SK-N-SH treated with all-trans-retinoic acid at 6 μM for 48 hours (cell line): ENCODE data around the gene HMX2.

ENCODE experiments used
- ATAC-seq: fragments of 200-7000 bp; cut with Tn5 transposase; 3 replicates; pipeline ENCODE4 v1.9.1; 2020; ENCODE audit warnings: mild to moderate bottlenecking, moderate library complexity
- ARNTL ChIP-seq: fragments of 450-650 bp; formaldehyde crosslinking; IDR thresholded peaks from 2 replicates; pipeline ENCODE4 v1.5.0; 2020; ENCODE audit warnings: low read depth, mild to moderate bottlenecking, moderate library complexity, borderline replicate concordance
- CSDC2 ChIP-seq: fragments of 250-450 bp; sonication (Bioruptor Pico); IDR thresholded peaks from 2 replicates; pipeline ENCODE4 v1.5.0; 2020; ENCODE audit warnings: mild to moderate bottlenecking, moderate library complexity
- ISL1 ChIP-seq: fragments of 250-450 bp; sonication (Bioruptor Pico); IDR thresholded peaks from 2 replicates; pipeline ENCODE4 v2.1.2; 2022; ENCODE audit warnings: mild to moderate bottlenecking, moderate library complexity
- OSR1 ChIP-seq: fragments of 250-450 bp; sonication (Bioruptor Pico); IDR thresholded peaks from 2 replicates; pipeline ENCODE4 v1.8.0; 2022; ENCODE audit warnings: moderate library complexity, mild to moderate bottlenecking, inconsistent platforms
- RARB ChIP-seq: fragments of 250-450 bp; sonication (Bioruptor Pico); IDR thresholded peaks from 2 replicates; pipeline ENCODE4 v1.8.0; 2021; ENCODE audit warnings: mild to moderate bottlenecking, moderate library complexity
- SNAI2 ChIP-seq: fragments of 250-450 bp; sonication (Bioruptor Pico); IDR thresholded peaks from 2 replicates; pipeline ENCODE4 v1.5.0; 2020; ENCODE audit warnings: mild to moderate bottlenecking, moderate library complexity
- TCF4 ChIP-seq: fragments of 250-450 bp; sonication (Bioruptor Pico); IDR thresholded peaks from 2 replicates; pipeline ENCODE4 v1.8.0; 2021; ENCODE audit warnings: mild to moderate bottlenecking, moderate library complexity, borderline replicate concordance
- TOX ChIP-seq: fragments of 250-450 bp; sonication (Bioruptor Pico); IDR thresholded peaks from 2 replicates; pipeline ENCODE4 v1.8.0; 2021; ENCODE audit warnings: mild to moderate bottlenecking, moderate library complexity, borderline replicate concordance
- ZFP30 ChIP-seq: fragments of 450-650 bp; formaldehyde crosslinking; IDR thresholded peaks from 2 replicates; pipeline ENCODE4 v1.5.0; 2022; ENCODE audit warnings: mild to moderate bottlenecking, moderate library complexity
- ZNF565 ChIP-seq: fragments of 450-650 bp; formaldehyde crosslinking; conservative IDR thresholded peaks from 2 replicates; pipeline ENCODE4 v1.5.0; 2020; ENCODE audit warnings: low read depth, mild to moderate bottlenecking, moderate library complexity
- ZNF70 ChIP-seq: fragments of 450-650 bp; formaldehyde crosslinking; IDR thresholded peaks from 2 replicates; pipeline ENCODE4 v1.5.0; 2020; ENCODE audit warnings: mild to moderate bottlenecking, moderate library complexity
- ZNF8 ChIP-seq: fragments of 450-650 bp; formaldehyde crosslinking; IDR thresholded peaks from 2 replicates; pipeline ENCODE4 v1.5.0; 2020; ENCODE audit warnings: mild to moderate bottlenecking, moderate library complexity
- TF ChIP-seq, protein P1 (sequence below): fragments of 250-450 bp; sonication (Bioruptor Pico); IDR thresholded peaks from 2 replicates; pipeline ENCODE4 v1.8.0; 2021; ENCODE audit warnings: low read depth, mild to moderate bottlenecking, moderate library complexity, borderline replicate concordance
- TF ChIP-seq, protein P2 (sequence below): fragments of 250-450 bp; sonication (Bioruptor Pico); IDR thresholded peaks from 2 replicates; pipeline ENCODE4 v1.5.0; 2020; ENCODE audit warnings: mild to moderate bottlenecking, moderate library complexity
- TF ChIP-seq, protein P3 (sequence below): fragments of 250-450 bp; sonication (Bioruptor Pico); IDR thresholded peaks from 2 replicates; pipeline ENCODE4 v1.5.1; 2020; ENCODE audit warnings: low read depth, mild to moderate bottlenecking, moderate library complexity
- TF ChIP-seq, protein P4 (sequence below): fragments of 250-450 bp; sonication (Bioruptor Pico); IDR thresholded peaks from 2 replicates; pipeline ENCODE4 v1.5.1; 2021; ENCODE audit warnings: mild to moderate bottlenecking, moderate library complexity
- TF ChIP-seq, protein P5 (sequence below): fragments of 250-450 bp; sonication (Bioruptor Pico); IDR thresholded peaks from 2 replicates; pipeline ENCODE4 v1.8.0; 2020; ENCODE audit warnings: mild to moderate bottlenecking, moderate library complexity, borderline replicate concordance

The HMX2 gene, protein sequence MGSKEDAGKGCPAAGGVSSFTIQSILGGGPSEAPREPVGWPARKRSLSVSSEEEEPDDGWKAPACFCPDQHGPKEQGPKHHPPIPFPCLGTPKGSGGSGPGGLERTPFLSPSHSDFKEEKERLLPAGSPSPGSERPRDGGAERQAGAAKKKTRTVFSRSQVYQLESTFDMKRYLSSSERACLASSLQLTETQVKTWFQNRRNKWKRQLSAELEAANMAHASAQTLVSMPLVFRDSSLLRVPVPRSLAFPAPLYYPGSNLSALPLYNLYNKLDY

DNA sequence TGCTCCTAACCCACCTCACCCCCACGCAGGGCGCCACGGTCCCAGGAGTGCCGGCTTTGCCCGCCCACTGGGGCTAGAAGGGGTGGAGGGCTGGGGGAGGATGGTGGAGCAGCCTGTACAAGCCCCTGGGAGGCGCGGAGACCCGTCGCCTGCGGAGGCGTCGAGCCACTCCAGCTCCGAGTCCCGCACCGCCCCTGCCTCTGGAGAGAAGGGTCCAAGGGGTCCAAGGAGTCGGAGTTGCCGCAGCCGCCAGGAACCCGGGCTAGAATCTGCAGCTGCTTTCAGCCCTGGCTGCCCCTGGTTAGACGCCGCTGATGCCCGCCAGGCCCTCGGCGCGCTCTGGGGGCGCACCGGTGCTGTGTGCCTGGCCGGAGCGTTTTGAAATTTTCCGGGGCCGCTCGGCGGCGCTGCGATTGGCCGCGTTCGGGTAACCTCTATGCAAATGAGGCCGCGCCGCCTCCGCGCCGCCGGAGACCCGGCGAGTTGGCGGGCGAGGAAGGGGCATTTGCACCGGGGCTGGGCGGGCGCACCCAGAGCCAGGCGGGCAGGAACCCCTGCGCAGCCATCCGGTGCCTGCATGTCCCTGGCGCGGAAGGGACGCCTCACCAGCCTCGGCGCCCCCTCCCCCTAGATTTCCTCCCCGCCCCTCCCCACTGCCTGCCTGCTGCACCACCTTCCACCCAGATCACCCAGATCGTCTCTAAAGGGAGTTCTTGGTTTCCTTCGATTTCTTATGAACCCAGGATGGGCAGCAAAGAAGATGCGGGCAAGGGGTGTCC lies at the start of gene HMX2:
TSS of gene HMX2 (plus strand) at position 502 of the 779 bp plus-strand sequence. CDS start at position 745, 243 bp downstream.
- no peak for ATAC-seq

DNA sequence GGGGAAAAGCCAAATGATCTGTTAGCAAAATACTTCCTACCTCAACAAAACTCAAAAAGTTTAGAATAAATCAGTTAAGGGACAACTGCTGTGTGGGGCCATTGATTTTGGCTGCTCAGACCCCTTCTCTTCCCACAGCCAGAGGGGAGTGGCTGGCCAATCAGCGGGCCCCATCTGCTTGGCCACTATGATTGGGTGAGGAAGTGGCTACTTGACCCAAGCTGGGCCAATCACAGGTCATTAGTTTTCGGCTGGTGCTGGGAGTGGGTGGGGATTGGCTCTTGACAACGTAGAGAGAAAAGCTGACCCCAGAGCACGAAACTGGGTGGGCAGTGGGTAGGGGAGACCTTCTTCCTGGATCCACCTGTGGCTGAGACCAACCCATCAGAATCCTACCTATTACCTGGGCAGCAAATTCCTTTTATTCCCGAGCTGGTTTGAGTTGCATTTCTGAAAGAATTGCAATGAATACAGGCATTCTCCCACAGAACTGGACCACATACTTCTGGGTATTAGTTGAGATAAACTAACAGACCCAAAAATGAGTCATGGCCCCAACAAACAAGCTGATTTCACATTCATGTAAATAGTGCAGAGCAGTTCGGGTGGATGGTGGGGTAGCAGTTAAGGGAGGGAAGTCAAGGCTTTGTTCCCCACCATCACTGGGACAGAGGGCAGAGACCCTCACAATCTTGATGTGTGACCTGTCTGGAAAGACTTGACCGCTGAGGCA lies 47.7 kb upstream of the HMX2 start:
- no peak for ATAC-seq
- TF ChIP-seq TOX (CRISPR knock-in tag) = no peak
- no peak for TF ChIP-seq ARNTL

More for the DNA sequence above, at the start of gene HMX2:
- TF ChIP-seq, protein P1, sequence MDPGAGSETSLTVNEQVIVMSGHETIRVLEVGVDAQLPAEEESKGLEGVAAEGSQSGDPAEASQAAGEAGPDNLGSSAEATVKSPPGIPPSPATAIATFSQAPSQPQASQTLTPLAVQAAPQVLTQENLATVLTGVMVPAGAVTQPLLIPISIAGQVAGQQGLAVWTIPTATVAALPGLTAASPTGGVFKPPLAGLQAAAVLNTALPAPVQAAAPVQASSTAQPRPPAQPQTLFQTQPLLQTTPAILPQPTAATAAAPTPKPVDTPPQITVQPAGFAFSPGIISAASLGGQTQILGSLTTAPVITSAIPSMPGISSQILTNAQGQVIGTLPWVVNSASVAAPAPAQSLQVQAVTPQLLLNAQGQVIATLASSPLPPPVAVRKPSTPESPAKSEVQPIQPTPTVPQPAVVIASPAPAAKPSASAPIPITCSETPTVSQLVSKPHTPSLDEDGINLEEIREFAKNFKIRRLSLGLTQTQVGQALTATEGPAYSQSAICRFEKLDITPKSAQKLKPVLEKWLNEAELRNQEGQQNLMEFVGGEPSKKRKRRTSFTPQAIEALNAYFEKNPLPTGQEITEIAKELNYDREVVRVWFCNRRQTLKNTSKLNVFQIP (CRISPR knock-in tag) = no peak
- no peak for TF ChIP-seq ZNF8 (CRISPR knock-in tag)

DNA sequence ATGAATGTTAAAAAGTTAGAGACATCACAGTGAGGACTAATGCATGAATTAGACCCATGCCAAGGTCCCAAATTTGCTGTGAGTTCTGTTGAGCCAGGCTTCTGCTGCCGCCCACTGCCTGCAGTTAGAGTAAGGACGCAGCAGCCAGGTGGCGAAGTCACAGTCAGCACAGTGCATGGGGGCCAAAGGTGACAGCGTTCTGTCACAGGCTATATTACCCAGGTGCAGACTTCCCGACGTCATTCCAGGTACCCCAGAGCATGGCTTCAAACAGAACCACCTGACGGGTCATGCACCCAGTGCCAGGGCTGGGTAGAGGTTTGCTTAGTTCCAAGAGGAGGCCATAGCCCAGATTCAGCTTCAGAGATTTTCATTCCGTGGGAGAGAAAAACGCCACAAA lies 46.1 kb upstream of the HMX2 start:
- TF ChIP-seq ISL1 (CRISPR knock-in tag) (no peak), OSR1 (no peak), ZNF70 (CRISPR knock-in tag) (no peak), ZNF8 (CRISPR knock-in tag) (no peak), CSDC2 (CRISPR knock-in tag) (no peak), TCF4 (CRISPR knock-in tag) (no peak), RARB (no peak), ZFP30 (no peak), SNAI2 (CRISPR knock-in tag) (no peak)
- TF ChIP-seq, protein P2, sequence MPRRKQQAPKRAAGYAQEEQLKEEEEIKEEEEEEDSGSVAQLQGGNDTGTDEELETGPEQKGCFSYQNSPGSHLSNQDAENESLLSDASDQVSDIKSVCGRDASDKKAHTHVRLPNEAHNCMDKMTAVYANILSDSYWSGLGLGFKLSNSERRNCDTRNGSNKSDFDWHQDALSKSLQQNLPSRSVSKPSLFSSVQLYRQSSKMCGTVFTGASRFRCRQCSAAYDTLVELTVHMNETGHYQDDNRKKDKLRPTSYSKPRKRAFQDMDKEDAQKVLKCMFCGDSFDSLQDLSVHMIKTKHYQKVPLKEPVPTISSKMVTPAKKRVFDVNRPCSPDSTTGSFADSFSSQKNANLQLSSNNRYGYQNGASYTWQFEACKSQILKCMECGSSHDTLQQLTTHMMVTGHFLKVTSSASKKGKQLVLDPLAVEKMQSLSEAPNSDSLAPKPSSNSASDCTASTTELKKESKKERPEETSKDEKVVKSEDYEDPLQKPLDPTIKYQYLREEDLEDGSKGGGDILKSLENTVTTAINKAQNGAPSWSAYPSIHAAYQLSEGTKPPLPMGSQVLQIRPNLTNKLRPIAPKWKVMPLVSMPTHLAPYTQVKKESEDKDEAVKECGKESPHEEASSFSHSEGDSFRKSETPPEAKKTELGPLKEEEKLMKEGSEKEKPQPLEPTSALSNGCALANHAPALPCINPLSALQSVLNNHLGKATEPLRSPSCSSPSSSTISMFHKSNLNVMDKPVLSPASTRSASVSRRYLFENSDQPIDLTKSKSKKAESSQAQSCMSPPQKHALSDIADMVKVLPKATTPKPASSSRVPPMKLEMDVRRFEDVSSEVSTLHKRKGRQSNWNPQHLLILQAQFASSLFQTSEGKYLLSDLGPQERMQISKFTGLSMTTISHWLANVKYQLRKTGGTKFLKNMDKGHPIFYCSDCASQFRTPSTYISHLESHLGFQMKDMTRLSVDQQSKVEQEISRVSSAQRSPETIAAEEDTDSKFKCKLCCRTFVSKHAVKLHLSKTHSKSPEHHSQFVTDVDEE (CRISPR knock-in tag) = no peak
- TF ChIP-seq, protein P3, sequence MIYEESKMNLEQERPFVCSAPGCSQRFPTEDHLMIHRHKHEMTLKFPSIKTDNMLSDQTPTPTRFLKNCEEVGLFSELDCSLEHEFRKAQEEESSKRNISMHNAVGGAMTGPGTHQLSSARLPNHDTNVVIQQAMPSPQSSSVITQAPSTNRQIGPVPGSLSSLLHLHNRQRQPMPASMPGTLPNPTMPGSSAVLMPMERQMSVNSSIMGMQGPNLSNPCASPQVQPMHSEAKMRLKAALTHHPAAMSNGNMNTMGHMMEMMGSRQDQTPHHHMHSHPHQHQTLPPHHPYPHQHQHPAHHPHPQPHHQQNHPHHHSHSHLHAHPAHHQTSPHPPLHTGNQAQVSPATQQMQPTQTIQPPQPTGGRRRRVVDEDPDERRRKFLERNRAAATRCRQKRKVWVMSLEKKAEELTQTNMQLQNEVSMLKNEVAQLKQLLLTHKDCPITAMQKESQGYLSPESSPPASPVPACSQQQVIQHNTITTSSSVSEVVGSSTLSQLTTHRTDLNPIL = no peak
- TF ChIP-seq, protein P4, sequence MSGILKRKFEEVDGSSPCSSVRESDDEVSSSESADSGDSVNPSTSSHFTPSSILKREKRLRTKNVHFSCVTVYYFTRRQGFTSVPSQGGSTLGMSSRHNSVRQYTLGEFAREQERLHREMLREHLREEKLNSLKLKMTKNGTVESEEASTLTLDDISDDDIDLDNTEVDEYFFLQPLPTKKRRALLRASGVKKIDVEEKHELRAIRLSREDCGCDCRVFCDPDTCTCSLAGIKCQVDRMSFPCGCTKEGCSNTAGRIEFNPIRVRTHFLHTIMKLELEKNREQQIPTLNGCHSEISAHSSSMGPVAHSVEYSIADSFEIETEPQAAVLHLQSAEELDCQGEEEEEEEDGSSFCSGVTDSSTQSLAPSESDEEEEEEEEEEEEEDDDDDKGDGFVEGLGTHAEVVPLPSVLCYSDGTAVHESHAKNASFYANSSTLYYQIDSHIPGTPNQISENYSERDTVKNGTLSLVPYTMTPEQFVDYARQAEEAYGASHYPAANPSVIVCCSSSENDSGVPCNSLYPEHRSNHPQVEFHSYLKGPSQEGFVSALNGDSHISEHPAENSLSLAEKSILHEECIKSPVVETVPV (CRISPR knock-in tag) = no peak
- no peak for ATAC-seq

DNA sequence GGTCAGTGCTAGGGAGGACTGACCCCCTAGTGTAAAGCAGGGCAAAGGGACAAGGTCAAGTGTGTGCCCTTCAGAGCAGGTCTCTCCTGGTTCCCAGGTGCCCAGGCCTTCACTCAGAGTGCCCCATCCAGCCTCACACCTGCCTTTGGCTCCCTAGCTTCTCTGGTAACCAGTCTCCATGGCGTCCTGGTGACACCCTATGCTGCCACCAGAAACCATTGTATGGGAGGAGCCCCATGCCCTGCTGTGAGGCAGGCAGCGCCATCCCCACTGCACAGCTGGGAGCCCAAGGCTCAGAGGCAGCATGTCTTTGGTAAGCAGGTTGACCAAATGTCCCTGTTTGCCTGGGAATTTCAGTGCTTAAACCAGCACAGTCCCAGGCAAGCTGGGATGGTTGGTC lies 45.3 kb upstream of the HMX2 start:
- no peak for TF ChIP-seq CSDC2 (CRISPR knock-in tag)
- TF ChIP-seq, protein P3 = no peak
- ATAC-seq = no peak

DNA sequence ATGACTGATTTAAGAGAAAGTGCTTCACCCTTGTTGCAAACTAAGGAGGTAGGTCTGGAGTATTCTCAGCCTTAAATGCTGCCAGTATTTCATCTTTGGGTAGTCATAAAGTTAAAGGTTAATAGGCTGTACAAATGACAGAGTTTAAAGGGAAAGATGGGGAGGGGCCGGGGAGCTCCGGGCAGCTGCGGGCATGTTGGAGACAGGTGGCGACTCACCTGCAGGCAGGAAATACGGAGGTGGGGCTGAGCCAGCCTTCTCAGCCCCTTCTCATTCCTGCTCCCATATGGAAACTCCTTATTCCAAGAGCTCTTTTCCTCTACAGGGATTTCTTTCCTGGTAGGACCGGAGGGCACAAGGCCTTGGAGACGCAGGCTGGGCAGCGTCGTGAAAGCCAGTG lies 44.0 kb upstream of the HMX2 start:
- TF ChIP-seq ZNF565 (CRISPR knock-in tag) (no peak), SNAI2 (CRISPR knock-in tag) (no peak)
- TF ChIP-seq, protein P5, sequence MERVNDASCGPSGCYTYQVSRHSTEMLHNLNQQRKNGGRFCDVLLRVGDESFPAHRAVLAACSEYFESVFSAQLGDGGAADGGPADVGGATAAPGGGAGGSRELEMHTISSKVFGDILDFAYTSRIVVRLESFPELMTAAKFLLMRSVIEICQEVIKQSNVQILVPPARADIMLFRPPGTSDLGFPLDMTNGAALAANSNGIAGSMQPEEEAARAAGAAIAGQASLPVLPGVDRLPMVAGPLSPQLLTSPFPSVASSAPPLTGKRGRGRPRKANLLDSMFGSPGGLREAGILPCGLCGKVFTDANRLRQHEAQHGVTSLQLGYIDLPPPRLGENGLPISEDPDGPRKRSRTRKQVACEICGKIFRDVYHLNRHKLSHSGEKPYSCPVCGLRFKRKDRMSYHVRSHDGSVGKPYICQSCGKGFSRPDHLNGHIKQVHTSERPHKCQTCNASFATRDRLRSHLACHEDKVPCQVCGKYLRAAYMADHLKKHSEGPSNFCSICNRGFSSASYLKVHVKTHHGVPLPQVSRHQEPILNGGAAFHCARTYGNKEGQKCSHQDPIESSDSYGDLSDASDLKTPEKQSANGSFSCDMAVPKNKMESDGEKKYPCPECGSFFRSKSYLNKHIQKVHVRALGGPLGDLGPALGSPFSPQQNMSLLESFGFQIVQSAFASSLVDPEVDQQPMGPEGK (CRISPR knock-in tag) = no peak
- TF ChIP-seq, all 23 proteins: peak for 0
- ATAC-seq = no peak
